Posterior vena cava (tissue), 2 donors: ENCODE measurements around the gene FNIP1. TPM values are rescaled to one million over a fixed set of nuclear protein-coding genes. Genes with fewer than 3 reads are reported as not detected.
A peak's percentile ranks its signal among the peaks of the same experiment; 100 is the strongest.
"Not testable (repeated sequence)": the region's sequence is repeated elsewhere in the genome, so short reads cannot be mapped to it uniquely, and the experiment has no call there.

ENCODE experiments used
- DNase-seq: peaks from one replicate; pipeline ENCODE4 v3.0.0-alpha.2; 2020; ENCODE audit warnings: low spot score
- intact Hi-C, 2 donors: fragments of 100-400 bp; cut with DNase I; formaldehyde crosslinking; loops; one replicate each; pipeline versions ENCODE4 v1.14.1 to v1.14.2; 2022 to 2023
- long read RNA-seq, 2 donors: library from polyadenylated mRNA; unstranded; transcript quantifications; one replicate each; pipeline ENCODE4 v2.0.0, GENCODE V29; 2020 to 2021
- total RNA-seq, 2 donors: library from RNA; stranded (reverse); fragmentation: NEBNext Ultra II Directional; extraction: Animal tissue kit (Norgen Biotek cat#: 25700); gene quantifications; one replicate each; pipeline ENCODE4 v1.2.1, GENCODE V29; 2021
- donor health status: DM: yes; HTN: yes; CAD: no.
- donor health status: DM: yes; HTN: yes; CAD: no.

Gene FNIP1
- 10 to 100 TPM; 34.1 to 39.5 TPM for total RNA-seq
- long read RNA-seq, donor 1, full-length matches to known transcripts = 1 of 9 reads
- long read RNA-seq, donor 1, partial matches to known transcripts = 1 of 9 reads
- long read RNA-seq, donor 1, other reads (novel, unspliced or antisense) = 7 of 9 reads
- long read RNA-seq, donor 2, transcript FNIP1-206 (1 exons, 1,373 nt) = major isoform, 7 of 15 reads
- long read RNA-seq, donor 2, partial matches to known transcripts = 2 of 15 reads
- long read RNA-seq, donor 2, other reads (novel, unspliced or antisense) = 6 of 15 reads

- intact Hi-C loops = no loop called here
- peak; percentile 100 for DNase-seq
Observed at GRCh38 chr5:131796793-131797693, at the start of gene FNIP1. Gene FNIP1, minus strand, starts transcription at chr5:131797017. Its CDS starts 96 bp downstream, at chr5:131796921.

GRCh38 chr5:131846536-131846935 is 49.7 kb upstream of the FNIP1 start:
- intact Hi-C loops = no loop called here
- DNase-seq = no peak

- DNase-seq = no peak
- intact Hi-C loops = no loop called here
Observed at GRCh38 chr5:131845828-131846227, 49.0 kb upstream of the FNIP1 start.

GRCh38 chr5:131842971-131843370 is 46.2 kb upstream of the FNIP1 start:
- intact Hi-C loops, DNase-seq: not testable (repeated sequence)

GRCh38 chr5:131832702-131833101 is 35.9 kb upstream of the FNIP1 start:
- intact Hi-C loops, DNase-seq: not testable (repeated sequence)

GRCh38 chr5:131825404-131826013 is 28.7 kb upstream of the FNIP1 start:
- no peak for DNase-seq
- intact Hi-C loops = no loop called here

- no peak for DNase-seq
- intact Hi-C loops = no loop called here
Observed at GRCh38 chr5:131824631-131825030, 27.8 kb upstream of the FNIP1 start.

GRCh38 chr5:131821221-131821620 is 24.4 kb upstream of the FNIP1 start:
- intact Hi-C loops = no loop called here
- no peak for DNase-seq

- intact Hi-C loops = loop anchor here in 1 of 2 donors (10.0 kb wide), 1 partner anchor 187 kb away; no protein-coding TSS in a partner anchor
- no peak for DNase-seq
Observed at GRCh38 chr5:131818001-131818724, 21.3 kb upstream of the FNIP1 start.

- DNase-seq = no peak
- intact Hi-C loops = loop anchor here (5.0 to 10.0 kb wide), 2 partner anchors 190 to 197 kb away; partner anchors contain the start of gene ACSL6 (in 1 of the 2)
Observed at GRCh38 chr5:131814990-131815389, 18.2 kb upstream of the FNIP1 start.

GRCh38 chr5:131812371-131813160 is 15.7 kb upstream of the FNIP1 start:
- intact Hi-C loops = loop anchor here (5.0 to 10.0 kb wide), 2 partner anchors 192 to 200 kb away; partner anchors contain the start of gene ACSL6 (in 1 of the 2)
- no peak for DNase-seq

- intact Hi-C loops = loop anchor here (5.0 to 10.0 kb wide), 2 partner anchors 194 to 202 kb away; partner anchors contain the start of gene ACSL6 (in 1 of the 2)
- DNase-seq = no peak
Observed at GRCh38 chr5:131810510-131811249, 13.9 kb upstream of the FNIP1 start.

GRCh38 chr5:131795879-131796792 is 681 bp downstream of the FNIP1 start:
- intact Hi-C loops = no loop called here
- DNase-seq = peak; percentile 93

GRCh38 chr5:131795228-131795627 is 1.6 kb downstream of the FNIP1 start:
- no peak for DNase-seq
- intact Hi-C loops = no loop called here

GRCh38 chr5:131794586-131794985 is 2.2 kb downstream of the FNIP1 start:
- no peak for DNase-seq
- intact Hi-C loops = no loop called here

GRCh38 chr5:131792896-131793295 is 3.9 kb downstream of the FNIP1 start:
- DNase-seq = no peak
- intact Hi-C loops = no loop called here

- intact Hi-C loops = no loop called here
- no peak for DNase-seq
Observed at GRCh38 chr5:131791866-131792265, 5.0 kb downstream of the FNIP1 start.
